SK-N-MC (cell line): ENCODE data around the gene PLEKHM3.

Experiments
- DNase-seq: peaks from one replicate; pipeline ENCODE4 v3.0.0-alpha.2; 2011; ENCODE audit warnings: low read depth, low spot score
- H3K27ac ChIP-seq: fragments of 200-600 bp; sonication (generic); 2 replicates; pipeline ENCODE4 v1.5.1; 2016; ENCODE audit warnings: mixed run types
- H3K36me3 ChIP-seq: fragments of 200-600 bp; sonication (generic); 2 replicates; pipeline ENCODE4 v1.6.1; 2017; ENCODE audit warnings: antibody characterized with exemption, low read length, mixed read lengths; ENCODE audit not compliant: insufficient read depth
- H3K4me3 ChIP-seq: fragments of 200-600 bp; sonication (generic); 2 replicates; pipeline ENCODE4 v1.5.1; 2016
- H3K9ac ChIP-seq: fragments of 200-600 bp; sonication (generic); 2 replicates; pipeline ENCODE4 v1.8.0; 2017; ENCODE audit warnings: mixed run types, mixed read lengths; ENCODE audit not compliant: insufficient read length
- H3K9me3 ChIP-seq: fragments of 200-600 bp; sonication (generic); 2 replicates; pipeline ENCODE4 v1.6.1; 2017; ENCODE audit warnings: low read depth, mild to moderate bottlenecking, antibody characterized with exemption, low read length, moderate library complexity, mixed read lengths
- EZH2 ChIP-seq: fragments of 200-600 bp; sonication (generic); IDR thresholded peaks from one replicate; pipeline ENCODE4 v1.6.1; 2017; ENCODE audit warnings: antibody characterized with exemption
- FOXP2 ChIP-seq: optimal IDR thresholded peaks from 2 replicates; pipeline ENCODE3; 2011; ENCODE audit warnings: mild to moderate bottlenecking, moderate library complexity; ENCODE audit not compliant: insufficient read depth; ENCODE audit errors: extremely low read length, control extremely low read depth
- POLR2AphosphoS5 ChIP-seq: IDR thresholded peaks from 2 replicates; pipeline ENCODE4 v1.6.1; 2012; ENCODE audit warnings: mild to moderate bottlenecking, low read depth, low read length, borderline replicate concordance

Gene PLEKHM3

DNA sequence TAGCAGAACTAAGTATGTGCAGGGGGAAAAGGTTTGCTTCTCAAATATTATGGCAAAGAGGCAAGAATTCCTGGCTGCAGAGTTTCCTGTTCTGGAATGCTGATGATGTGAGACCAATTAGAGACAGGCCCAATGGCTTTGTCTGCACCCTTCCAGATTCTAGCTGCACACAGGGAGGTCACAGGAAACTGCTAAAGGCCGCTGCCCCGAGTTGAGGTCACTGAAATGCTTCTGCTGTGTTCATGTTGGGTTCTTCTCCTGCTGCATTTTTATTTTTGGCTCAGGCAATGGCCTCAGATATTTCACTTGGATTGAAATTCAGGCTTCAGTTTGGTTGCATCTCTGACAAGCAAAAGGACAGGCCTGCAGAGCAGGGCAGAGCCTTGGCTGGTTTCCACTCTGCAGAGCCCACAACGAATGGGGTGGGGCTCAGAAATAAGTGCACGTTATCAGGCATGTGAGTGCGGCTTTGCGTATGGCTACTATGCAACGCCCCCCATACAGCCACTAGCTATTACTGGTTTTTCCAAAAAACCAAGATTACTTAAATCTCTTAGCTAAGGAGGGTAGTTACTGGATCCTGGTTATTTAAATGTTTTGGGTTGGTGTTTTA lies 188.7 kb downstream of the PLEKHM3 start:
- no peak for TF ChIP-seq POLR2AphosphoS5
- no peak for TF ChIP-seq FOXP2
- no peak for TF ChIP-seq EZH2
- no peak for DNase-seq
- no peaks in the 10 kb centered on the region for H3K36me3 ChIP-seq
- no peak overlapping the region for H3K4me3 ChIP-seq
- no peak overlapping the region for H3K27ac ChIP-seq
- no peaks in the 10 kb centered on the region for H3K9me3 ChIP-seq
- no peak overlapping the region for H3K9ac ChIP-seq

DNA sequence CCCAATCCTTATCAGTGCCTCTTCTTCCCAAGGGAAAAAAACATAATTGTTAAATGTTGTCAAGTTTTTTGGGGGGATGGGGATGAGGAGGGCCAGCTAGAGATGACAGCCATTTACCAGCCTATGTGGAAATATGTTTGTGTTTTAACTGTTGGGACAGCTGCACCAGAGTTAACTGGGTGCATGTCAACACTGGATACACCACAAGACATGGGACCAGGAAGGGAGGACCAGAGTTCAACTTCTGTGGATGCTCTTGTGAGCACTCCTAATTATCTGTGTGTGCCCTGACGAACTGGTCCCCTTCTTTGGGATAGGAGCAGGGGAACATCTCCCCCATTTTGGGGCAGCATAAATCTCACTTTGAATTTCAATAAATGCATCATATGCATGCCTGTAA lies 189.5 kb downstream of the PLEKHM3 start:
- no peak overlapping the region for H3K9ac ChIP-seq
- no peaks in the 10 kb centered on the region for H3K36me3 ChIP-seq
- no peak overlapping the region for H3K4me3 ChIP-seq
- no peak overlapping the region for H3K27ac ChIP-seq
- DNase-seq: no peak
- H3K9me3 ChIP-seq: no peaks in the 10 kb centered on the region
- TF ChIP-seq EZH2: no peak
- no peak for TF ChIP-seq FOXP2
- TF ChIP-seq POLR2AphosphoS5: no peak

DNA sequence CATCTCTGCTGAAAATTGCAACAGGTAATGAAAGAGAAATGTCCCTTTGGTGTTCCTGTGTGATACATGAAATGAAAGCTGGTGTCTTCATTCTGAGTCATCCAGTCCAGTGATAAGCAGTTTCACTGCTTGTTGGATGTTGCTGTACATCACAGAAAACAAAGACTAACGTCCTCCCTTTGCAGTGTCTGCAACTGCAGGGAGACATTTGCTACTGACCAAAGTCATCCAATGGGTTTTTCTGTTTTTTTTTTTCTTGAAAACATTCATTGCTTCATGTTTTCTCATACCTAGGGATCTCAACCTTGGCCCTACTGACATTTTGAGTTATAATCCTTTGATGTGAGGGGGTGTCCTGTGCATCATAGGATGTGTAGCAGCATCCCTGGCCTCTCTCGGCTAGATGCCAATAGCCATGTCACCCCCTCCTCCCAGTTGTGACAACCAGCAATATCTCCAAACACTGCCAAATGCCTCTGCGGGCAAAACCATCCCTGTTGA lies 192.0 kb downstream of the PLEKHM3 start:
- Histone ChIP-seq H3K4me3 (no peak overlapping the region), H3K9ac (no peak overlapping the region), H3K9me3 (no peaks in the 10 kb centered on the region), H3K27ac (no peak overlapping the region), H3K36me3 (no peaks in the 10 kb centered on the region)
- TF ChIP-seq POLR2AphosphoS5 (no peak), FOXP2 (no peak), EZH2 (no peak)
- no peak for DNase-seq

DNA sequence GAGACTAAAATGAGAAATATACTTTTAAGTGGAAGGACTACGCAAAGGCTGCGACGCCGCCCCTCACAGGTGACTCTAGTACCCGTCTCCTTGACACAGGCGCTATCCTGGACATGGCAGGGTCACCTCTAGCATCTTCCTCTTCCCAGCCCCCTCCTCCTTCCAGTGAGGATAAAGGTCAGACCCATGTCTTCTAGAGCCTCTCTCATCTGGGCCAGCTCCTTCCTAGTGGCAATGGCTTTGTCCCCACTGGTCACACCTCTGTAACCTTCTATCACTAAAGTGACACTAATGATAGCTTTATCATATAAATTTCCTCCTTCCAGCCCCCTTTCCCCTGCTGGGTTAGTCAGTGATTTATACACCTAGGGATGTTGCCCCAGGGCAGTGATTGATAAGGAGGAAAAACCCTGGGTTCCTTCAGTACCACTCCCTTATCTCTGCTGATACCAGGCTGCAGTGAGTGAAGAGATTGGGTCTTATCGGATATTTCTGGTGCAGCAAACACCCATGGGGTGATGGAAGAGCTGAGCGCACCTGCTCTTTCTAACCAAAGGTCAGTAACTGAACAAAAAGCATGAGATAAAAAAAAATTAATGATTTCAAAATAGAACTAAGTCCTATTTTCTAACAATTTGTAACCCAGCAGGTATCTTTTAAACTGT lies 193.6 kb downstream of the PLEKHM3 start:
- H3K9me3 ChIP-seq: no peaks in the 10 kb centered on the region
- no peak overlapping the region for H3K9ac ChIP-seq
- no peak for DNase-seq
- no peak overlapping the region for H3K27ac ChIP-seq
- H3K36me3 ChIP-seq: no peaks in the 10 kb centered on the region
- no peak overlapping the region for H3K4me3 ChIP-seq
- TF ChIP-seq POLR2AphosphoS5: no peak
- TF ChIP-seq FOXP2: no peak
- no peak for TF ChIP-seq EZH2

DNA sequence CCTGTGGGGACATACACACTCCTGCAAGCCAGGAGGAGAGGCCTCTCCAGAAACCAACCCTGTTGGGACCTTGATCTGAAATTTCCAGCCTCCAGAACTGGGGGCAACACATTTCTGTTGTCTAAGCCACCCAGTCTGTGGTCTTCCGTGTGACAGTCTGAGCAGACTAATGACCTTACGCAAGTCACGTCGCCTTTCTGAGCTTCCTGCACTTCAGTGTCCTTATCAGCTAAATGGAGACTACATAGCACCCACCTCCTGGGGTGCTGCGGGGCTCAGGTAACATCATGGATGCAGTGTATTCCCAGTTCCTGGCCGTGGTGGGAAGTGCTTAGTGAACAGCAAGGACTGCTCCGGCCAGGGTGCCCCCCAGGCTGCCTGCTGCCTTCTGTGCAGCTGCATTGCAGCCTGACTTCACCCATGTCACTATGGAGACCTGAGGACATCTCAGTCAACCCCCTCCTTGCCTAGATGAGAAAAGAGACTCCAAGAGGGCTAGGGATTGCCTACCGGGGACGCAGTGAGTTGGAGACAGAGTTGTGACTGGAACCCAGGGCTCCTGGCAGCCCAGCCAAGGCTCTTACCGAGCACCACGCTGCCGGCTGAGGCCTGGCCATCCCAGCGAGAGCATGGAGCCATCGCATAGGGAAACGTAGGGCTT lies 194.4 kb downstream of the PLEKHM3 start:
- no peak for DNase-seq
- Histone ChIP-seq H3K4me3 (no peak overlapping the region), H3K9ac (no peak overlapping the region), H3K9me3 (no peaks in the 10 kb centered on the region), H3K36me3 (no peaks in the 10 kb centered on the region), H3K27ac (no peak overlapping the region)
- TF ChIP-seq EZH2 (no peak), POLR2AphosphoS5 (no peak), FOXP2 (no peak)

DNA sequence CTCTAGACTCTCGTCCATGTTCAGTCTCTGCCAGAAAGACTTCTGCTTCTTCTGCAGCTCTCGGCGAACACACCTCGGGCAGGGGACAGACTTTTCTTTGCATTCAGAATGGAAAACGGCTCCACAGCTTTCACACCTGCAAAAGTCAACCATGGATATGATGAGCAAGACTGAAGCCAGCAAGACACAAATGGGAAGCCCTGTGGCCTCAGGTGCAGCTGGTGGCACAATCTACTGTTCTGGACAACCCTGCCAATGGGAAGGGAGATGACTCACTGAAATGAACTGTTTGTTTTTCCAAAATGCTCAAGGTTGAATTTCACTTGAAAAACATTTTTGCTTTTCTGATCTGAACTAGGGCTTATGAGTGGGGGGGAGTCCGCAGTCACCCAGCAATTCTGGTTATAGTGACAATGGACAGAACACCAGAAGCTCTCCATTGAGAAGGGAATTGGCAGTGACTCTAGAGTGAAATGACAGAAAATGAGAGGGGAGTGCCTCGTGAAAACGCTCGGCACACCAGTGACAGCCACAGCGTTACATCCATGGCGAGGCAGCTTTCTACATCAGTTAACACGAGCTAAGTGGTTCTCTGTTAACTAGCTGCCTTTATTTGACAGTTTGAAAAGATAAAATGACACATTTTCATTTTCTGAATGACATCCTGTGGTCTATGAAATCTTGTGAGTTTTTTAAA lies 196.8 kb downstream of the PLEKHM3 start:
- TF ChIP-seq FOXP2: no peak
- TF ChIP-seq POLR2AphosphoS5: no peak
- no peak for TF ChIP-seq EZH2
- Histone ChIP-seq H3K9ac (no peak overlapping the region), H3K27ac (no peak overlapping the region)

DNA sequence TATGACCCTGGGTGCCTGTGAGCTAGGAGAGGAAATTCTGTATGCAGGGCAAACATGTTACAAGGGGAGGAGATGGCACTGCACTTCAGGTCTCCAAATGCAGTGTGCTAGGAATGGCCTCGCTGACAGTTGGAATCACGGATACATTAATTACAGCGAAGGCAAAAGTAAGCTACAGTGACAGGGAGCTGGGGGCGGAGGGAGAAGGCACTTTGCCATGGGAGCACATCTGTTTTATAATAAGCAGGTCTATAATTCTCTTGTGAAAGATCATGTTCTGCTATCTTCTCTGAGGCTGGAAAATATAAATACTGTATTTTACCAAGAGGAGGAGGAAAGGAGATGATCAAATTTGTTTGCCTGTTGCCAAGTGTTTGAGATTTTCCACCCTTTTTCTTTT lies 199.3 kb downstream of the PLEKHM3 start:
- Histone ChIP-seq H3K36me3 (no peaks in the 10 kb centered on the region), H3K9me3 (no peaks in the 10 kb centered on the region), H3K4me3 (no peak overlapping the region), H3K9ac (no peak overlapping the region), H3K27ac (no peak overlapping the region)
- TF ChIP-seq EZH2 (no peak), POLR2AphosphoS5 (no peak), FOXP2 (no peak)
- DNase-seq: no peak

More for the DNA sequence above, 196.8 kb downstream of the PLEKHM3 start:
- DNase-seq: no peak
- Histone ChIP-seq H3K4me3 (no peak overlapping the region), H3K36me3 (no peaks in the 10 kb centered on the region), H3K9me3 (no peaks in the 10 kb centered on the region)

DNA sequence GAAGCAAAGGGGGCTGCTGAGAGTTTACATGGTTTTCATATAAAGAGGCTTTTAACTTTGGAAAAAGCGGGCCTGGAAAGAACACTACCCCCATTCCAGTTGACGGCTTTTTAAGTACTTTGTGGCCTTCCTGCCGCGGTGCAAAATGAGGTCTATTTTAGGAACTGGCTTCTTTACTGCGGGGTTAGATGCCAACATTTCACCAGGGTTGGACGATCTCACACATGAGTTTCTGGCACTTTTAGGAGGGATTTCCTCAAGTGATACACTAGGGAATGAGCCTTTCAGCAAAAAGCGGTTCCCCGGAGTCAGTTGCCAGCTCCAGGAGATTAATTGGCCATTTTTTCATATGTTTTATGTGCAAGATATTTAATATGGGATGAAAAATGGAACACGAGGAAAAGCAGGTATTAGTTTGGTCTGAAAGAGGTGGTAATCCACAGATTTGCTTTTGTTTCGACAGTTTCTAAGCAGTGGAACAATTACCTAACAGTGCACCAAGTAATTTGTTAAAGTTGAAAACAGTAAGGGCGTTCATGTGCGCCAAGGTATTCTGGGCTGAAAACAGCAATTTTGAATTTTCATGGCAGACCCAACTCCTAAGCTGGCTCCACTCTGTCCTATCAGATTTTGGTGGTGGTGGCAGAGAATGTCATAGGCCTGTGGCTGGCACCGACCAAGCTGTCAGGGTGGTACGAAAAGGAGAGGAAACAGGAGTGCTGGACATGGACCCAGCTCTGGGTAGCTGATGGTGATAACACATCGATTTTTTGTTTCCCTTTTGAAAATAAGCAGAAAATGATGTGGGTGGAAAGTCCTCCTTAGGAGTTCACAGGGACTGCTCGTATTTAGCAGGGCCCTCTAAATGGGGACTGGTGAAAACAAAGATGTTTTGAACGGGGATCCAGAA lies 200.0 kb downstream of the PLEKHM3 start:
- Histone ChIP-seq H3K9ac (no peak overlapping the region), H3K36me3 (no peaks in the 10 kb centered on the region), H3K27ac (no peak overlapping the region), H3K4me3 (no peak overlapping the region), H3K9me3 (no peaks in the 10 kb centered on the region)
- no peak for DNase-seq
- TF ChIP-seq FOXP2: no peak
- no peak for TF ChIP-seq POLR2AphosphoS5
- no peak for TF ChIP-seq EZH2
